Measurements from ENCODE around the gene COL23A1.
"Not testable (repeated sequence)": the region's sequence is repeated elsewhere in the genome, so short reads cannot be mapped to it uniquely, and the experiment has no call there.

COL23A1 gene

DNA sequence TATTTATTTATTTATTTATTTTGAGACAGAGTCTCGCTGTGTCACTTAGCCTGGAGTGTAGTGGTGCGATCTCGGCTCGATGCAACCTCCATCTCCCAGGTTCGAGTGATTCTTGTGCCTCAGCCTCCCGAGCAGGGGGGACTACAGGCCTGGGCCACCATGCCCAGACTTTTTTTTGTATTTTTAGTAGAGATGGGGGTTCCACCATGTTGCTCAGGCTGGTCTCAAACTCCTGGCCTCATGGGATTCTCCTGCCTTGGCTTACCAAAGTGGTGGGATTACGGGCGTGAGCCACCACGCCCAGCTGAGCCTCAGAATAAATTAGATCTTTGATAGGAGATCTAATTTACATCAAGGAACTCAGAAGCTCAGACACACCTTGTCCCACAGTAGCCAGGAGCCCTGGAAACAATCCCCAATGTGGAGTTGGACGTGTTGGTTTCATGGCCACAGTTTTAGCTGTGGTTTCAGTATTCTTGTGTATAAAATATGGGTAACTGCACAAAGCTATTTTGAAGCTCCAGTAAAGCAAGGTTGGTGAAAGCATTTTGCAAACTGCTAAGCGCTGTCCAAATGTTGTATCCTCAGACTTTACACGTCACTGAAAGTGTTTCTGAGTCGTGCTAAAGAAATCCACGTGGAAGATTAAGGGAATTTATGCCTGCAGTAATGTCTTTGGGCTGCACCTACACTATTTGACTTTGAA is 388.8 kb downstream of the COL23A1 start:
- Histone ChIP-seq H3K4me3 (no peak overlapping the region), H3K27ac (no peak overlapping the region)
- DNase-seq (ENCODE audit: low spot score): peak; percentile 62
- no peak for TF ChIP-seq CTCF (IDR thresholded peaks at IDR 0.05)

GRCh38 chr5:178199581-178200434 is 390.4 kb downstream of the COL23A1 start:
- no peak for TF ChIP-seq CTCF (IDR thresholded peaks at IDR 0.05)

DNA sequence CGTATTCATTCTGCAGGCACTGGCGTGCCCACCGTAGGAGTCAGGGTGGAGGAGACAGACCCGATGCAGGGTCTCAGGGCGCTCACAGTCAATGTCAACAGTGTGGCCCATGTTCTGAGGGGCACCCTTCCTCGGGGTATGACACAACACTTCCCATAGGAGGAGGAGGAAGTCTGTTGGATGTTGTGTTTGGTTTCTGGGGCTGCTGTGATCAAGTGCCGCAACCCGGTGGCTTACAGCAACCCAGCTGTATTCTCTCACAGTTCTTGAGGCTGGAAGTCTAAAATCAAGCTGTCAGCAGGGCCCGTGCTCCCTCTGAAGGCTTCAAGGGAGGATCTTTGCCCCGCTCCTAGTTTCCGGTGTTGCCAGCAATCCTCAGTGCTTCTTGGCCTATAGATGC is 391.5 kb downstream of the COL23A1 start:
- Histone ChIP-seq H3K4me3 (no peak overlapping the region), H3K27ac (no peak overlapping the region)
- TF ChIP-seq CTCF (IDR thresholded peaks at IDR 0.05): no peak
- DNase-seq (ENCODE audit: low spot score): peak; percentile 67

More at GRCh38 chr5:178199581-178200434, 390.4 kb downstream of the COL23A1 start:
- Histone ChIP-seq H3K27ac (no peak overlapping the region), H3K4me3 (no peak overlapping the region)
- peak; percentile 67 for DNase-seq (ENCODE audit: low spot score)

DNA sequence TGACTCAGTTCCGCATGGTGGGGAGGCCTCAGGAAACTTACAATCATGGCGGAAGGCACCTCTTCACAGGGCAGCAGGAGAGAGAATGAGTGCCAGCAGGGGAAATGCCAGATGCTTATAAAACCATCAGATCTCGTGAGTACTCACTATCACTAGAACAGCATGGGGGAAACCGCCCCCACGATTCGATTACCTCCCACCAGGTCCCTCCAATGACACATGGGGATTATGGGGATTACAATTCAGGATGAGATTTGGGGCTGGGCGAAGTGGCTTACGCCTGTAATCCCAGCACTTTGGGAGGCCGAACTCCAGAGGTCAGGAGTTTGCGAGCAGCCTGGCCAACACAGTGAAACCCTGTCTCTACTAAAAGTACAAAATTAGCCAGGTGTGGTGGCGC is 392.0 kb downstream of the COL23A1 start:
- not testable (repeated sequence) for H3K27ac ChIP-seq, H3K4me3 ChIP-seq
- peak; percentile 22 for DNase-seq (ENCODE audit: low spot score)

- no peak overlapping the region for H3K27ac ChIP-seq
- DNase-seq (ENCODE audit: low spot score): peak; percentile 43
Measured at GRCh38 chr5:178196986-178197385, 393.2 kb downstream of the COL23A1 start.

DNA sequence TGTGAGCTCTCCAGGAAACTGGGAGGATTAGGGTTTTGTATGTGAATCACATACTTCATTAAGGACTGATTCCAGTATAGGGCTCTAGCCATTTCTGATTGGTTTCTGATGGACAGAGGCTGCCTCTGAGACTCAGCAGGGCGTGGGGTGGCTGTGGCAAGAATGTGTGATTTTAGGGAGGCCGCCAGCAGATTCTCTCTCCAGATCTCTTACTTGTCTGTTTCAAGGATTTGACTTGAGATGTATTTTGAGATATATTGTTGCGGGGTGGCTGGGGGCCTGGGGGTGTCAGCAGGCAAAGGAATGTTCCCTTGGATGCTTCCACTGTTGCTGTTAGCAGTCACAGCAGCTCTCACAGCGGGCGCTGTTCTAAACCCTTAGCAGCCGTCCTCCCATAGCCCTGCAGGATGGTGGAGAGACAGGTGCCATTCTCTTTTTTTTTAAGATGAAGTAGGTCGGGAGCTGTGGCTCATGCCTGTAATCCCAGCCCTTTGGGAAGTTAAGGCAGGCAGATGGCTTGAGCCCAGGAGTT is 393.8 kb downstream of the COL23A1 start:
- DNase-seq (ENCODE audit: low spot score): peak; percentile 45
- Histone ChIP-seq H3K4me3 (no peak overlapping the region), H3K27ac (no peak overlapping the region)
- TF ChIP-seq CTCF (IDR thresholded peaks at IDR 0.05): no peak

More at GRCh38 chr5:178196986-178197385, 393.2 kb downstream of the COL23A1 start:
- H3K4me3 ChIP-seq: no peak overlapping the region
- TF ChIP-seq CTCF (IDR thresholded peaks at IDR 0.05): no peak

DNA sequence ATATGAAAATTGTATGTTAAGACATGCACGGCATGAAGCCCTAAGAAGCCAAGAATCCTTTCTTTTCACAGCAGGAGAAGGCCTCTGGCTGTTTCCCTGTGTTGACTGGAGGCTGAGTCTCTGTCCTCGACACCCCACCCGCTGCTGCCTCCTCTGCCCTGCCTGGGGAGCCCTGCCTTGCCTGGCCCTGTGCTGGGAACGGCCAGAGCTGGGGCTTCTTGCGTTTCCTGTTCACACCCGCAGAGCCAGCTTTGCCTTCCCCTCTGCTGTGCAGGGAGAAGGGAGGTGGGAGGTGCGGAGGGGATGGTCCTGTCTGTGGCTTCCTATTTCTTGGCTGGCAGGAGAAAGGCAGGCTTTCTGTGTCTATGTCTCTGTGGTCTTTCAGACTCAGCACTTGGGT is 396.2 kb downstream of the COL23A1 start:
- Histone ChIP-seq H3K27ac (no peak overlapping the region), H3K4me3 (no peak overlapping the region)
- TF ChIP-seq CTCF (IDR thresholded peaks at IDR 0.05): no peak
- no peak for DNase-seq (ENCODE audit: low spot score)
